ENCODE measurements around the gene DIS3L. TPM values are rescaled to one million over a fixed set of nuclear protein-coding genes. Genes with fewer than 3 reads are reported as not detected.
A peak's percentile ranks its signal among the peaks of the same experiment; 100 is the strongest.

Gene DIS3L
- total RNA-seq, 3 donors from 2014 or later (not counting 1 experiment from before 2014, with no cell fraction given) = 21.9 to 30.6 (median 28.3) TPM

DNA sequence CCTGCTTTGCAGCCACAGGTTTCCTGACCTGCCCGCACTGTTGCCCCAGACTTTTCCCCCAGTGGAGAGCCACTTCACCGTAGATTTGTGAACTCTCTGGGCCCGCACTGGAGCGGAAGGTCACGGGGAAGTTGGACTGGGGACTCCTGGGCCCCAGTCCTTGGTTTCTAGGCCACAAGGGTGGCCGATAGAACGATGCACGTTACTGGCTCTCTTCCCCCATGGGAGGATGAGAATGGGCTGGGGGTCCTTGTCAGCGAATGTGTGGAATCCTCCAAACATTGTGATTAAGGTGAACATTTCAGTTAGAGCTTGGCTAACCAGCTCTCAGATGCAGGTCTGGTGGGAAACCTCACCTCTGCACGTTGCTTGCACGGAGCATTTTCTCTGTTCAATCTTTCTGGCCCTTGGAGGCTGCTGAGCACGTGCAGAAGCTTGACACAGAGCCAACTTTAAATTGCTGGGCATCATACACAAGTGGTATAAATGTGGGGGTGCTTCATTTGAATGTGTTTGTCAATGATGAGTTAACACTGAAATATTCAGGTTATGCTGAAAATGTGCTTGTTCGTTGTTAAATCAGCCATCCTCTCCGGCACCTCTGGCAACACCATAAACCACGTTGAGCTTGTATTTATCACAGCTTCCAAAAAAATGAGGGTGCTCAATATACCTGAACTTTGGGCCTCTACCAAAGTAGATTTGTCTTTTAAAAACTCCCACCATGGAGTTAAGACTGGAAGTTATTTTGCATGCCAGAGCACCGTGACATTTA lies 976 bp downstream of the DIS3L start:
- 7% methylated on average over 16 of the region's 16 CpGs for WGBS (ENCODE audit: insufficient coverage)
- ATAC-seq = peak in 1 of 3 donors; percentile 37

DNA sequence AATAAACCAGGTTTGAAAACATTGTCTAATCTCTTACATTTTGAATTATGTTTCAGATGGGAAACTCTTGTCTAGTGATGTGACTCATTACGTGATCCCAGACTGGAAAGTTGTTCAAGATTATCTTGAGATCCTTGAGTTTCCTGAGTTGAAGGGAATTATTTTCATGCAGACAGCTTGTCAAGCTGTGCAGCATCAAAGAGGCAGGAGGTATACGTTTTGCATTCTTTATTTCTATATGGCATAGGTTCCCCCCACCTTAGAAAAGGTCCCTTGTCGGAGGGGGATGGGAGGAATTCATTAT lies 1.5 kb downstream of the DIS3L start:
- Mint-ChIP-seq H3K27ac (peak overlapping the region; percentile 85 to 88), H3K27me3 (ENCODE audit: low read depth in 2 of 2) (no peaks in the 10 kb centered on the region), H3K36me3 (no peaks in the 10 kb centered on the region), H3K9me3 (no peaks in the 10 kb centered on the region), H3K4me3 (peak overlapping the region; percentile 81), H3K4me1 (peaks cover 28 to 31% of the 10 kb centered on the region in 2 donors)
- Histone ChIP-seq H3K4me3 (ENCODE audit: low read length) (no peak overlapping the region), H3K9me3 (ENCODE audit: control insufficient read depth, insufficient read depth, low read length) (no peaks in the 10 kb centered on the region), H3K27me3 (ENCODE audit: control insufficient read depth, insufficient read depth, low read length) (no peaks in the 10 kb centered on the region), H3K27ac (ENCODE audit: low read length) (peak overlapping the region; percentile 72), H3K4me1 (ENCODE audit: control insufficient read depth, insufficient read depth, low read length) (peaks cover 25% of the 10 kb centered on the region), H3K36me3 (ENCODE audit: control insufficient read depth, insufficient read depth, low read length) (peaks cover 12% of the 10 kb centered on the region)
- intact Hi-C loops (cut with micrococcal nuclease) = no loop called here
- DNase-seq (peak in 1 of 2 donors; percentile 7), ATAC-seq (no peak)
- TF ChIP-seq, protein P1, sequence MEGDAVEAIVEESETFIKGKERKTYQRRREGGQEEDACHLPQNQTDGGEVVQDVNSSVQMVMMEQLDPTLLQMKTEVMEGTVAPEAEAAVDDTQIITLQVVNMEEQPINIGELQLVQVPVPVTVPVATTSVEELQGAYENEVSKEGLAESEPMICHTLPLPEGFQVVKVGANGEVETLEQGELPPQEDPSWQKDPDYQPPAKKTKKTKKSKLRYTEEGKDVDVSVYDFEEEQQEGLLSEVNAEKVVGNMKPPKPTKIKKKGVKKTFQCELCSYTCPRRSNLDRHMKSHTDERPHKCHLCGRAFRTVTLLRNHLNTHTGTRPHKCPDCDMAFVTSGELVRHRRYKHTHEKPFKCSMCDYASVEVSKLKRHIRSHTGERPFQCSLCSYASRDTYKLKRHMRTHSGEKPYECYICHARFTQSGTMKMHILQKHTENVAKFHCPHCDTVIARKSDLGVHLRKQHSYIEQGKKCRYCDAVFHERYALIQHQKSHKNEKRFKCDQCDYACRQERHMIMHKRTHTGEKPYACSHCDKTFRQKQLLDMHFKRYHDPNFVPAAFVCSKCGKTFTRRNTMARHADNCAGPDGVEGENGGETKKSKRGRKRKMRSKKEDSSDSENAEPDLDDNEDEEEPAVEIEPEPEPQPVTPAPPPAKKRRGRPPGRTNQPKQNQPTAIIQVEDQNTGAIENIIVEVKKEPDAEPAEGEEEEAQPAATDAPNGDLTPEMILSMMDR (IDR thresholded peaks at IDR 0.05) = no peak
- 72% methylated on average over 2 of the region's 3 CpGs for WGBS (ENCODE audit: insufficient coverage)

More for the DNA sequence above, 976 bp downstream of the DIS3L start:
- H3K4me3 Mint-ChIP-seq = peak overlapping the region; percentile 81
- TF ChIP-seq, protein P1 (IDR thresholded peaks at IDR 0.05) = no peak
- H3K4me1 ChIP-seq (ENCODE audit: control insufficient read depth, insufficient read depth, low read length) = peaks cover 25% of the 10 kb centered on the region
- peak in 1 of 2 donors; percentile 59 for DNase-seq
- H3K9me3 ChIP-seq (ENCODE audit: control insufficient read depth, insufficient read depth, low read length) = no peaks in the 10 kb centered on the region
- peak overlapping the region; percentile 72 for H3K27ac ChIP-seq (ENCODE audit: low read length)
- H3K27me3 Mint-ChIP-seq (ENCODE audit: low read depth in 2 of 2) = no peaks in the 10 kb centered on the region
- peaks cover 12% of the 10 kb centered on the region for H3K36me3 ChIP-seq (ENCODE audit: control insufficient read depth, insufficient read depth, low read length)
- H3K36me3 Mint-ChIP-seq = no peaks in the 10 kb centered on the region
- peak overlapping the region; percentile 85 to 88 for H3K27ac Mint-ChIP-seq
- intact Hi-C loops (cut with micrococcal nuclease) = no loop called here
- H3K4me3 ChIP-seq (ENCODE audit: low read length) = peak overlapping the region; percentile 49
- H3K27me3 ChIP-seq (ENCODE audit: control insufficient read depth, insufficient read depth, low read length) = no peaks in the 10 kb centered on the region
- H3K4me1 Mint-ChIP-seq = peaks cover 28 to 31% of the 10 kb centered on the region in 2 donors
- H3K9me3 Mint-ChIP-seq = no peaks in the 10 kb centered on the region

DNA sequence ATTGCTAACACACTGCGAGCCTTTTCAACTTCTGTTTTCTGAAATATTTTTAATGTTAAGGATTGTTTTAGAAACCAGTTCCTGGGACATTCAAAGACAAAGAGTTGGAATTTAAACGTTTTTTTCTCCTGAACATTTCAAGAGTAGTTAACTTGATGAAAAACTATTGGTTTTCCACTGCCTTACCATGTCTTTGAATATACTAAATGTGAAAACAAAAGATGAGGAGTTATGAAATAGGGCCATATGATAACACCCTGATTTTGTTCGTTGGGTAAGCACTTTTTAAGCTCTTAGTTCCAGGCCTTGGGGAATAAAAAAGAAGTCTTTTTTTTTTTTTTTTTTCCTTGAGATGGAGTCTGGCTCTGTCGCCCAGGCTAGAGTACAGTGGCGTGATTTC lies 2.8 kb downstream of the DIS3L start:
- WGBS (ENCODE audit: insufficient coverage) = 100% methylated on average over 5 of the region's 5 CpGs
- H3K4me1 Mint-ChIP-seq = peaks cover 22 to 32% of the 10 kb centered on the region in 2 donors
- peaks cover 14% of the 10 kb centered on the region for H3K36me3 ChIP-seq (ENCODE audit: control insufficient read depth, insufficient read depth, low read length)
- no peak overlapping the region for H3K4me3 ChIP-seq (ENCODE audit: low read length)
- no peaks in the 10 kb centered on the region for H3K36me3 Mint-ChIP-seq
- ATAC-seq = no peak
- H3K9me3 Mint-ChIP-seq = no peaks in the 10 kb centered on the region
- H3K27ac Mint-ChIP-seq = no peak overlapping the region
- no peaks in the 10 kb centered on the region for H3K27me3 ChIP-seq (ENCODE audit: control insufficient read depth, insufficient read depth, low read length)
- TF ChIP-seq, protein P1 (IDR thresholded peaks at IDR 0.05) = no peak
- no peak overlapping the region for H3K27ac ChIP-seq (ENCODE audit: low read length)
- intact Hi-C loops (cut with micrococcal nuclease) = no loop called here
- H3K4me1 ChIP-seq (ENCODE audit: control insufficient read depth, insufficient read depth, low read length) = peaks cover 19% of the 10 kb centered on the region
- H3K9me3 ChIP-seq (ENCODE audit: control insufficient read depth, insufficient read depth, low read length) = no peaks in the 10 kb centered on the region
- H3K27me3 Mint-ChIP-seq (ENCODE audit: low read depth in 2 of 2) = no peaks in the 10 kb centered on the region
- H3K4me3 Mint-ChIP-seq = no peak overlapping the region
- DNase-seq = no peak
